ENCODE results near the gene RPS6KB2. TPM values are rescaled to one million over a fixed set of nuclear protein-coding genes. Genes with fewer than 3 reads are reported as not detected.
A peak's percentile ranks its signal among the peaks of the same experiment; 100 is the strongest.

RPS6KB2 gene
- total and polyA plus RNA-seq, 9 of the 15 experiments (the other 6 are each of a cell fraction or from before 2014, with no cell fraction given), result 0.42 to 122 (median 82.6) TPM

- TF ChIP-seq ZNF445 (CRISPR knock-in tag; IDR thresholded peaks at IDR 0.05; ENCODE audit: low read depth), result no peak
- no peak for TF ChIP-seq LARP7 (IDR thresholded peaks at IDR 0.05)
- peak; percentile 93 for TF ChIP-seq MAFG (tag; conservative IDR thresholded peaks at IDR 0.05)
- no peak for TF ChIP-seq ZNF407 (IDR thresholded peaks at IDR 0.05; ENCODE audit: low read depth)
- no peak for TF ChIP-seq BRF1 (IDR thresholded peaks at IDR 0.05; ENCODE audit: borderline replicate concordance, extremely low read depth, insufficient read length)
- TF ChIP-seq EP300 (IDR thresholded peaks at IDR 0.05; ENCODE audit: low read length), result no peak
- no peak for TF ChIP-seq ZBTB5 (IDR thresholded peaks at IDR 0.05)
- no peak for TF ChIP-seq ZNF511 (CRISPR knock-in tag; IDR thresholded peaks at IDR 0.05)
- TF ChIP-seq ZSCAN32 (CRISPR knock-in tag; IDR thresholded peaks at IDR 0.05), result 0 out of 2 replicates have a peak, but pooled peaks have one; percentile 34
- no peak for TF ChIP-seq DNMT1 (IDR thresholded peaks at IDR 0.05)
- TF ChIP-seq ZNF668 (CRISPR knock-in tag; IDR thresholded peaks at IDR 0.05), result no peak
- TF ChIP-seq MEF2D (tag; conservative IDR thresholded peaks at IDR 0.05; ENCODE audit: low read depth), result peak; percentile 63; the same call in 1 of the 2 replicates
- no peak for TF ChIP-seq HDAC3 (IDR thresholded peaks at IDR 0.05; ENCODE audit: borderline replicate concordance, partially characterized antibody)
- no peak for TF ChIP-seq ZBED1 (IDR thresholded peaks at IDR 0.05)
- TF ChIP-seq ZNF133 (CRISPR knock-in tag; IDR thresholded peaks at IDR 0.05), result 0 out of 2 replicates have a peak, but pooled peaks have one; percentile 15
- no peak for TF ChIP-seq ZBTB34 (CRISPR knock-in tag; IDR thresholded peaks at IDR 0.05)
Observed at GRCh38 chr11:67379061-67380058, 48.9 kb upstream of the RPS6KB2 start (continued).

All from K562 (cell line).